HG02759 (cell line): ENCODE results near the gene CHCHD2.
A peak's percentile ranks its signal among the peaks of the same experiment; 100 is the strongest.
"Not testable (repeated sequence)": the region's sequence is repeated elsewhere in the genome, so short reads cannot be mapped to it uniquely, and the experiment has no call there.

Experiments
- ATAC-seq: cut with Tn5 transposase; IDR thresholded peaks from one replicate; pipeline ENCODE4 v1.9.1; 2021; ENCODE audit warnings: mild to moderate bottlenecking, moderate library complexity; ENCODE audit not compliant: unreplicated experiment

CHCHD2 gene

GRCh38 chr7:56106108-56107073 lies at the start of gene CHCHD2:
TSS of gene CHCHD2 (minus strand) at chr7:56106476. CDS start at chr7:56106413, 63 bp downstream.
- peak; percentile 100 for ATAC-seq

GRCh38 chr7:56131062-56131461 lies 24.8 kb upstream of the CHCHD2 start:
- ATAC-seq: not testable (repeated sequence)

GRCh38 chr7:56127241-56127975 lies 21.1 kb upstream of the CHCHD2 start:
- ATAC-seq: no peak

- ATAC-seq: no peak
Observed at GRCh38 chr7:56125831-56126230, 19.6 kb upstream of the CHCHD2 start.

GRCh38 chr7:56124981-56125380 lies 18.7 kb upstream of the CHCHD2 start:
- no peak for ATAC-seq

- no peak for ATAC-seq
Observed at GRCh38 chr7:56121440-56121839, 15.2 kb upstream of the CHCHD2 start.

GRCh38 chr7:56115852-56116538 lies 9.7 kb upstream of the CHCHD2 start, which contains the start of gene NUPR2:
TSS of gene NUPR2 (minus strand) at chr7:56116417. CDS start at chr7:56116314, 103 bp downstream.
- ATAC-seq: no peak

- not testable (repeated sequence) for ATAC-seq
Observed at GRCh38 chr7:56112244-56112643, 6.0 kb upstream of the CHCHD2 start.

- ATAC-seq: no peak
Observed at GRCh38 chr7:56110611-56111010, 4.3 kb upstream of the CHCHD2 start.

- ATAC-seq: no peak
Observed at GRCh38 chr7:56107954-56108258, 1.6 kb upstream of the CHCHD2 start.

GRCh38 chr7:56105508-56105907 lies 768 bp downstream of the CHCHD2 start:
- ATAC-seq: no peak

- not testable (repeated sequence) for ATAC-seq
Observed at GRCh38 chr7:56104138-56104537, 2.1 kb downstream of the CHCHD2 start.

GRCh38 chr7:56099653-56100052 lies 6.6 kb downstream of the CHCHD2 start:
- ATAC-seq: no peak

- ATAC-seq: not testable (repeated sequence)
Observed at GRCh38 chr7:56098187-56099008, 7.9 kb downstream of the CHCHD2 start.

- ATAC-seq: no peak
Observed at GRCh38 chr7:56097700-56098099, 8.6 kb downstream of the CHCHD2 start.

- no peak for ATAC-seq
Observed at GRCh38 chr7:56092789-56093531, 13.3 kb downstream of the CHCHD2 start, which contains the start of gene PHKG1. TSS of gene PHKG1 (minus strand) at chr7:56092952. CDS start at chr7:56088941, 4,011 bp downstream.

- not testable (repeated sequence) for ATAC-seq
Observed at GRCh38 chr7:56092388-56092787, 13.9 kb downstream of the CHCHD2 start.

- no peak for ATAC-seq
Observed at GRCh38 chr7:56091591-56091990, 14.7 kb downstream of the CHCHD2 start.

- no peak for ATAC-seq
Observed at GRCh38 chr7:56087445-56087844, 18.8 kb downstream of the CHCHD2 start.

- no peak for ATAC-seq
Observed at GRCh38 chr7:56086761-56087160, 19.5 kb downstream of the CHCHD2 start.
